Fibroblast of mammary gland (primary cell): ENCODE data around the gene PBX1.

Experiments used
- DNase-seq: peaks from one replicate; pipeline ENCODE4 v3.0.0-alpha.2; 2010; ENCODE audit warnings: low read depth
- H3K4me3 ChIP-seq: 2 replicates; pipeline ENCODE4 v1.5.1; 2011; ENCODE audit warnings: low read depth, mild to moderate bottlenecking, low read length, moderate library complexity; ENCODE audit not compliant: control insufficient read depth
- TF ChIP-seq, protein P1 (sequence below): conservative IDR thresholded peaks from 2 replicates; pipeline ENCODE4 v1.5.1; 2011; ENCODE audit warnings: low read depth, low read length, inconsistent platforms; ENCODE audit not compliant: control insufficient read depth, insufficient read depth

PBX1 gene

GRCh38 chr1:164614316-164614715 is 55.3 kb downstream of the PBX1 start:
- H3K4me3 ChIP-seq, result no peak overlapping the region
- DNase-seq, result no peak
- TF ChIP-seq, protein P1, sequence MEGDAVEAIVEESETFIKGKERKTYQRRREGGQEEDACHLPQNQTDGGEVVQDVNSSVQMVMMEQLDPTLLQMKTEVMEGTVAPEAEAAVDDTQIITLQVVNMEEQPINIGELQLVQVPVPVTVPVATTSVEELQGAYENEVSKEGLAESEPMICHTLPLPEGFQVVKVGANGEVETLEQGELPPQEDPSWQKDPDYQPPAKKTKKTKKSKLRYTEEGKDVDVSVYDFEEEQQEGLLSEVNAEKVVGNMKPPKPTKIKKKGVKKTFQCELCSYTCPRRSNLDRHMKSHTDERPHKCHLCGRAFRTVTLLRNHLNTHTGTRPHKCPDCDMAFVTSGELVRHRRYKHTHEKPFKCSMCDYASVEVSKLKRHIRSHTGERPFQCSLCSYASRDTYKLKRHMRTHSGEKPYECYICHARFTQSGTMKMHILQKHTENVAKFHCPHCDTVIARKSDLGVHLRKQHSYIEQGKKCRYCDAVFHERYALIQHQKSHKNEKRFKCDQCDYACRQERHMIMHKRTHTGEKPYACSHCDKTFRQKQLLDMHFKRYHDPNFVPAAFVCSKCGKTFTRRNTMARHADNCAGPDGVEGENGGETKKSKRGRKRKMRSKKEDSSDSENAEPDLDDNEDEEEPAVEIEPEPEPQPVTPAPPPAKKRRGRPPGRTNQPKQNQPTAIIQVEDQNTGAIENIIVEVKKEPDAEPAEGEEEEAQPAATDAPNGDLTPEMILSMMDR, result no peak

DNA sequence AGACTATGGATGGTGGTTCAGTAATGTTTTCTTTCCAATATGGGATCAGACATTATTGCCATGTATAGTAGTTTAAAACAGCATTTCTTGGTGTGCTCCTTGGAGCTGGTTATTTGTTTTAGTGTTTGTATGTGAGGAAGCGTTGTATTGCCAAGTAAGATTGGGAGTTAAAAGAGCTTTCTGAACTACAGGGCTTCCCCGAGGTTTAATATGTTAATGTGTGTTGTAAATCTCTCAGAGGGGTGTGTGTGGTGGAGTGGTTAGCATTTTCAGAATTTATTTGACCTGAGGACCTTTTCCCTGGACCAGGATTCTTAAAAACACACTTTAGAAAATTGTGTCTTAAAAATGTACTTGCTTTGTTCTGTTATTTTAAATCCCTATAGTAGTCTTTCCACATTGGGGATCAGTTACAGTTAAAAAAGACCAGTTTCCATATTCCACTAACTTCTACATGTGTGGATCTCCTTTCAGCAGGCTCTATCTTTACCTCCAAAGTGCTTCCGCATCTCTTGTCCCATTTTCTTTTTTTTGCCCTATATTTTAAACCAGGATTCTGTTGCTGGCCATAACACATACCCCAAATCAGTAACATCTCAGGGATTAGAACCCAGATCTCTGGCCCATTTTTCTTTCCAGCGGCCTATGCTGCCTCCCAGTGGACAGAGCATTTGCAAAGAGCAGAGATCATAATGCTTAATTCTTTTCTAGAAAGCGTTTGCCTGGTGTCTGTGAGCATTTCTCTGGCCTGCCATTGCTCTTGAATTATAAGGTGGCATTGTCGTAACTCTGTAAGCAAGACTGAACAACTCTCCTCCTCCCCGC is 58.6 kb downstream of the PBX1 start:
- DNase-seq, result peak; percentile 54
- TF ChIP-seq, protein P1, result peak; percentile 64
- H3K4me3 ChIP-seq, result no peak overlapping the region

DNA sequence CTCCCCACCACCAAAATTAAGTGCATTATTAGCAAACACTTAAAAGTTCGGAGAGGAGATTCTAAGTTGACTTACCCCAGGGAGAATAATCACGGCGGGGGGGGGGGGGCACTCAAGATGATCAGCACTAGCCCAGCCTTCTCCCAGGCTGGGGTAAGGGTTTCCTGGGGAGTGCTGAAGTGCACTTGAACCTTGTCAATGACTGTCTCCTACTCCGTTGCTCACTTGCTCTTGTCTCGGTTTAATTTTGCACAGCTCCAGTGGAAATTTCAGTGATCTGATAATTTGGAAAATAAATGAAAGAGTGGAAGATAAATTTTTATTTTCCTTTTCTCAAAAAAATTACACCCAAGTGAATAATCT is 59.2 kb downstream of the PBX1 start:
- no peak for DNase-seq
- TF ChIP-seq, protein P1, result no peak
- no peak overlapping the region for H3K4me3 ChIP-seq

DNA sequence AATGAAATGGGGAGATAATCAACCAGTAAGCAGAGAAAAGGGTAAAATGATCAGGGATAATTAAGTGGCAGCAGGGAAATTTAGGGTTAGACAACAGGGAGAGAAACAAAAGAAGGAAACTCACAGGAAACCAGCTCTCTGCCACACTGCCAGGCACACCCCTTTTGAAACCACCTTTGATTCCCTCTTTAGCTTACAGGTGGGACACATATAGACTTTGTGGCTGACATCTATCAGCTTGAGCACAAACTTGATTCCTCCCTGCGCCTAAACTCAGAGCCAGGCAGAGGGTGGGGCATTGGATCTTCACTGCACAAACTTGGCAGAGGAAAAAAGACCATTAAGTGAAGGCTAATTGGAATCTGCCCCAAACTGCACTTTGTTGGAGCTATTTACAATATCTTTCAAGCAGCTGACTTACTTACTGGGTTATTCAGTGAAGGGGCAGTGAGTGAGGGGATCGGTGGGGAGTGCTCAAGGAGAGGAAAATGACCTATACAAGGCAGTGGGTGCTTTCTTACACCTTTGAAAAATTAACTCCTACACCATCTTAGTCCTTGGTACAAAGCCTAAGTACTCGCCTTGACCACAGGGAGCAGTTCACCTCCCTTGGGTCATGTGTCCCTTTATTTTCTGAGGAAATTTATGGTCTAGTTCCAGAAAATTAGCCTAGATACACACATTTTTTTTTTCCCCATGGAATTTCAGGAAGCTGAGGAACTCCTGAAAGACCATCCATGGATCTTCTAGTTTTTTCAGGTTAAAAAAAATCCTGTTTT is 60.2 kb downstream of the PBX1 start:
- no peak overlapping the region for H3K4me3 ChIP-seq
- TF ChIP-seq, protein P1, result no peak
- DNase-seq, result no peak

DNA sequence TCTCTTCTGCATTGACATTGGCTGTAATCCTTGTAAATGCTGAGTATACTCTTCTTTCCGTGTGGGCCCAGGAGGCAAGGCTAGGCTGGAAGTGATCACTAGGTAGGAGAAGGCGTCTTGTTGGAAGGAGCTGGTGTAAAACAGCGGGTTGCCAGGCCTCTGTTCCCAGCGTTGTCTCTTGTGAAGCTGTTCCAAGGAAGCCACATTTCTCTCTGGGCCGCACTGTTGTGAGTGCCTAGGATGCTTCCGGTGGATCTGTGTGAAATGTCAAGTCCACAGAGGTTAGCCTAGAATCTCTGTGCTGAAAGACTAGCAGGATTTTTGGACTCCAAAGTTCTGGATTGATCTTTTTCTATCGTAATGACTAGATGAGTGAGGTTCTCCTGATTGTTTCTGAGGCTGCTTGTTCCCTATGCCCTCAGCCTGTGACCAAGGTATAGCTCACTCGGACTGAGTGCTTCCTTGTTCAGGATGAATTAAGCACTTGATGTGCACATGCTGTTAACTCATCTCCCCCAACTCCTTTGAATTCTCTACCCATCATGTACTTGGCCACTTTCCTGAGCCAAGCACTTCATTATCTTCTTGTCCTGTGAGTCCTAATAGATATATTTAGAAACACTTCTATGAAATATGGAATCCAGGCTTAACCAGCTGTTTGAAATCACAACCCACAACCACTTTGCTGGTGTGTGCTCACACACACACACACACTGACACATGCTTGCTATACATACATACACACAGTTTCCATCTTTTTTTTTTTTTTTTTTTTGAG is 63.3 kb downstream of the PBX1 start:
- no peak overlapping the region for H3K4me3 ChIP-seq
- TF ChIP-seq, protein P1, result no peak
- DNase-seq, result no peak

DNA sequence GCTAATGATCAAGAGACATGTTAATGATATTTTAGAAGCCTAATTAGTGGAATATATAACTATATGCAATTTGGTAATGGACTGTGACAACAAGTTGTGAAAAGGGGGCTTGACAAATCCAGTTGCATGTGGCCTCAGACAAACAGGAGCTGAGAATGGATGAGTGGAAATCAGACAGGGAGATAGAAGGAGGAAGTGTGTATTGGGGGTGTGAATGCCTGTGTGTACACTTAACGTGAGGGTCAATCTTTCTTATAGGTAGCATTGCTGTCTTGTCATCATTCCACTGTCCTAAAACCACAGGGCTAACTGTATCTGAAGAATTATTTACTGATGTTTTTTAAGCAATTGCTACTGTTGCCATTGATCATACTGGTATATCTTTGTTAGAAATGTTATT is 64.8 kb downstream of the PBX1 start:
- DNase-seq, result no peak
- no peak overlapping the region for H3K4me3 ChIP-seq
- TF ChIP-seq, protein P1, result no peak
